GM19023 (cell line): ENCODE measurements around the gene TMEM178A.
"Not testable (repeated sequence)": the region's sequence is repeated elsewhere in the genome, so short reads cannot be mapped to it uniquely, and the experiment has no call there.

Experiments
- ATAC-seq: cut with Tn5 transposase; IDR thresholded peaks from one replicate; pipeline ENCODE4 v1.9.1; 2021; ENCODE audit warnings: mild to moderate bottlenecking, moderate library complexity; ENCODE audit not compliant: unreplicated experiment

Gene TMEM178A

DNA sequence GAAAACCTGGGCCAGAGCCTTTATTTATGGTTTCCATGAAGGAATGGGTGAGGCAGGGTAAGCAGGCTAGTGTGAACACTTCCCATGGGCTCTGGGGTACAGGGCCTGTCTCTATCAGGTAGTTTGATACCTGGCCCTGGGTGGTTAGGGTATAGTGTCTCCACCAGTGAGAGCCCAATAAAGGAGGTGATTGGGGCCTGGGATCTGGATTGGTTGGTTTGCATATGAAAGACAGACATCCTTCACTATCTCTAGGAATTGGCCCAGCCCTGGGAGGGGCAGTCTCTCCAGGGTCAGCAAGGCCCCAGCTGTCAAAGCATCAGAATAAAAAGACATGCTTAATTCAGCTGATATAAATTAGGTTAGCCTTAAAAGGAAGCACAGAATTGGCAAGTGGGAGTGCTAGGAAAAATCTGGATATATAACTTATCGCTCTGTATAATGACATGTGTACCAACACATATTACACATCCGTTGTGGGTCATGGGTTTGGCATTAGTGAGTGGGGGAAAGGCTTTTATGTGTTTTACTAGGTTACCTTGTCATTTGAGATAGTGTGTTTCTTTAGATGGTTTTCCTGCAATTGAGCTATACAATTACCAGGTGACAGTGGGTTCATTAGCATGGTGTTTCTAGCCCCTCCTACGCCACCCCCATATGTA is 18.5 kb upstream of the TMEM178A start:
- ATAC-seq: no peak

- ATAC-seq: no peak
Measured at GRCh38 chr2:39648580-39648979, 17.1 kb upstream of the TMEM178A start.

GRCh38 chr2:39649511-39649910 is 16.2 kb upstream of the TMEM178A start:
- no peak for ATAC-seq

DNA sequence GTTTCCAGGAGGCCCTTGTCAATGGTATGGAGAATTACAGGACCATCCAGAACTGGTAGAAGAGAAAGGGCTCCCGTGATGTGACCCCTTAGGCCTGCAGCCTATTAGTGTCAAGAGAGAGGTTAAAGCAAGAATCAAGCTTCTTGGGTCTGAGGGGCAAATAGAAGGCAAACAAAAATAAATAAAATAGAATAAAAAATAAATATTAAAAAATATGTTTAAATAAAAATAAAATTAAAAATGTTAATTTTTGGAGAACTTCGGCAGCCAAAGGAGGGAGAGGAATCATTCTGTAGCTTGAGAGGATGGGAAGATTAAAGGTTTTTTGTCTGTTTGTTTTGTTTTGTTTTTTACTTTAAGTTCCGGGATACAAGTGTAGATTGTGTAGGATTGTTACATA is 15.2 kb upstream of the TMEM178A start:
- no peak for ATAC-seq

GRCh38 chr2:39656215-39656614 is 9.5 kb upstream of the TMEM178A start:
- not testable (repeated sequence) for ATAC-seq

DNA sequence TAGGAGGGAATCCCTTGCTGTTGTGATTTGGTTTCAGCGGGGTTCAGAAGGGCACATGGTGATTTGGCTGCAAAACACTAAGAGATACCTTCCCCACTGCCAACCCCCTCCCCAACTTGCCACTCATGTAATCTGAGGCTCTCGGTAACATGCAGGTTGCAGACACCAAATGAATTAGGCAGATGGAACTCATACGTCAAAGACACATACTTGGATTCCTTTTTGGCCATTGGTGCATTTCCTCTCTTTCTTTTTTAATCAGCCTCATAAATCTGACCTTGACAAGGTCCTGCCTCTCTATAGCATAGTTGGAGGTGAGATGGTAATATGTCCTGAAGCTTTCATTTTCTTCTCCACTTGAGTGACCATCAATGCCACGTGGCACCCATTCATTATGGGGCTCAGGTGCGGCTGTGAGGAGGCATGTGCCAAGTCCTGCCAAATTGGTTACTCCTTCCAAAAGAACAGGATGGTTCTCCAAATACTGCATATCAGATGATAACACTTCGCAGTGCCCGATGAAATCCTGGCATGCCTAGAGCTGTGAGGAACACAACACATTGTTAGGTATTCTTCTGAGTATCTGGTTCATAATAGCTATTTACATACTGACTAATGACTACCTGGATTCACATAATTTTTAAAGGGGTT is 8.3 kb upstream of the TMEM178A start:
- ATAC-seq: no peak

- ATAC-seq: no peak
Measured at GRCh38 chr2:39658371-39658770, 7.3 kb upstream of the TMEM178A start.

- ATAC-seq: no peak
Measured at GRCh38 chr2:39659765-39660611, 5.7 kb upstream of the TMEM178A start.

DNA sequence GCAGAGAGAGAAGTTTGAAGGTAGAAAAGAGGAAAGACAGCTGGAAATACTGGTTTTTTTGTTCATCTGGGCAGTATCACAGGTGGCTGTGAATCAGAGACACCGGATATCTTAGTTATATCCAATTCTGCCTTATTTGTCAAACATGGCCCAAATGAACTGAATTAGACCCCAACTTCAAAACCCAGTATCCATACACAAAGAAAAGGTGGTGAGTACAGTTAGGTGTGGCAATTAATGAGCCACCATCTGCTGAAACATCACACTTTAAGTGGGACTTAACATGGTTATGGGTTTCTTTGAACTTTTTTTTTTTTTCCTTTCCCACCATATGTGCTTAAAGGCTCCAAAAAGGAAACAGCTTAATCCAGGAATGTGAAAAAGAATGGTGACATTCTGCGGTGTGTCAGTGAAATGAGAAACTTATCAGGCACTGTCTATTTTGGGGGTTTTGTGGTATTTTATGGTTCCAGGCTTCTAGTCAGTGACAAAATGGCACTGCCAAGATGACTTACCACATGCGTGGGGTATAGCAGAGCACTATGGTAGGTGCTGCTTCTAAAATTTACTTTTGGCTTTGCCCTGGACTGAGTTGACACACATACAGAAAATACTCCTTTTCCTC is 5.0 kb upstream of the TMEM178A start:
- no peak for ATAC-seq

DNA sequence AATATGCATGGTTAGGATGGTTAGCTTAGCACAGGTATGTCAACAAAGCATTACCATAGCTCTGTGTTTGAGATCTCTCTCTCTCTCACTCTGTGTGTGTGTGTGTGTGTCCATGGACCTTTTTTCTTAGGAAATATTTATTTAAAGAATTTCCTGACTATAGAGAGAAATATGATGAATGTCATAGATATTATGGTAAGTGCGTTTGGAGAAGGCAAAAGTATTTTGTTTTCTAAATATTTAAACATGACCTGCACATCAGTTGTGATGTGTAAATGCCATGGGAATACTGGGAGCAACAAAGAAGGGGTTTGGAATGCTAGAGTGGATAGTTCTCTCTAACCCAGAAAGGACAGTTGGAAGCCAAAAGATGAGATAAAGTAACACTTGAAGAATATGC is 3.9 kb upstream of the TMEM178A start:
- ATAC-seq: no peak

DNA sequence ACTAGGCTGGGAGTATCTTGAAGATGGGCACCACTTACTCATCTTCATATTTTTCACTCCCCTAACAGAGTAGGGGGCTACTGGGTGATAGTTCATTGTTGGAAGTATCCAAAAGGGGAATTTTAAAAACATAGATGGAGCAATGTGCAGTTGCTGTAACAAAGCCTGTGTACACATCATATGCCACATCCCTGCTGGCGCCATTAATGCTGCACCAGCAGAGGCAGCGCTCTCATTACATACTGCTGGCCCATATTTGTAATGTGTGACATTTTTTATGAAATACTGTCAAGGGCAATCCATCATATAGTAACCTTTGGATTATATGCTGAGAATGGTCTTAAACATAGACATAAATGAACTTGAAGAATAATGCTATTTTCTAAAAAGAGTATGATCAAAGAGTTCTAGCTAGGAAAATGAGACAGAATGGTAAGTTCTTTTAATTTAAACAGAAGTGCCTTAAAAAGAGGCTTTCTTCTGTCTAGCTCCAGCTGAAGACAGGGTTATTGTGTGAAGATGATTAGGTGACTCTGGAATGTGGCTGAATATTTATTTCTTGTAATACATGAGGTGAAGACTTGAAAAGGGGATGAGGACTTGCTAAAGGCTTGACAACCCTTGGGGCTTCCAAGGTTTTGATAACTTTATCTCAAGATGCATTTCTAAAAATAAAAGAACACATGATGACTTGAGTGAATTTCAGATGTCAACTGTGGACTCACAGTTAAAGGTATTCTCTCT is 2.4 kb upstream of the TMEM178A start:
- ATAC-seq: no peak

DNA sequence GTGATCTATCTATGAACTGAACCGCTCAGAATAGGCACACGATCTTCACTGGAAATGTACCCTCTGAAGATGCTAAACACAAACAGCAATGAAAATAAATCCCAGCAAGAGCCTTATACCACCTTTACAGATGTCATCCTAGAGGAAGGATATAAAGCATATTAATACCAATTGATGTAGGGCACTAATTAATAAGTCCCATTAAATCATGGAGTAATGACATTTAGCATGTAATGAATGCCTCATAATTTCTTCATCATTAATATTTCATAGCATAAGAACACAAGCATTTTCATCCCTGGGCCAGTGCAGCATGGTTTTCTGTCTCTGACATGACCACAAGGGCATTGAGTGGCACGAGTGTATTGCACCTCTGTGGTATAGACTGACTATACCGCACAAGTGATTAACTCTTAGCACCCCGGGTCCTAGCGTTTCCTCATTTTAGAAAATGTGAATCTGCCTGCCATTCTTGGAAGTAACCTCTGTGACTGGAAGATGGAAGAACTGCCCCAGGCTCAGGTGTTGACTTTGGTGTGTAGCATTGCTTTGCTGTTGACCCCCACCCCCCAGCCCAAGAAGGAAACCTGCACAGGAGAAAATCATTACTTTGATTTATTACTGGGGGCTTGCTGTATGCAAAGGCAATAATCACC is 1.4 kb upstream of the TMEM178A start:
- no peak for ATAC-seq

- no peak for ATAC-seq
Measured at GRCh38 chr2:39664888-39665591, 677 bp upstream of the TMEM178A start.

- no peak for ATAC-seq
Measured at GRCh38 chr2:39666491-39667101, 879 bp downstream of the TMEM178A start.

DNA sequence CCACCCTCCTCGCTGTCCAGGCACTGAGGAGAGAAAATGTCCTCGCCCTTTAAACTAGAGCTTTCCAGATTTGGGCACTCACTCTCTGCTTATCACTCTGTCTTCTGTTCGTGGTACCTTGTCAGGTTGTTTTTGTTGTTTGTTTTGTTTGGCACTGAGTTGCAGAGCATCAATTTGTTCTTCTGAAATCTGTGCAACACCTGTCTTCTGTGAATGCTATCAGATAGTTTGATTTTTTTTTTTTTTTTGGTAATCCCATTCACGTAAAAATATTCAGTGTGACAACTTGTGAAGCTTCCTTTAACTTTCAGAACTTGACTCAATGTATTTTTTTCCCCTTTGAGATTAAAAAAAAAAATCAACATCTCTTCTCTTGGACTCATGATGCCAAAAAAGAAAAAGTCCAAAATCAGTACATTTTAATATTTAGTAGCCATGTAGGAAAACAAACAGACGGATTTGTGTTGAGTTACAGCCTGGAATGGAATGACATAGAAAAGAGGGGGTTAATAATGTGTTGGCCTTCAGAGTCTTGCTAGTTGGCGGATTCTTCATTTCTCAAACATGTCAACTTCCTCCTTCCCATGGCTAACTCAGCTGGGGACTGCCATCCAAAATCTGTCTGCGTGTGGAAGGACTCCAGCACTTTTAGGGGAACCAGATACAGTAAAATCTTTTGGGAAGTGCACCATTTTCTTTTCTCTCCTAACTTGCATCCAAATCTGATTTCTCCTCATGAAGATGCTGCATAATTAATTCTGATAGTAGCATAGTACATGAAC is 1.6 kb downstream of the TMEM178A start:
- no peak for ATAC-seq

DNA sequence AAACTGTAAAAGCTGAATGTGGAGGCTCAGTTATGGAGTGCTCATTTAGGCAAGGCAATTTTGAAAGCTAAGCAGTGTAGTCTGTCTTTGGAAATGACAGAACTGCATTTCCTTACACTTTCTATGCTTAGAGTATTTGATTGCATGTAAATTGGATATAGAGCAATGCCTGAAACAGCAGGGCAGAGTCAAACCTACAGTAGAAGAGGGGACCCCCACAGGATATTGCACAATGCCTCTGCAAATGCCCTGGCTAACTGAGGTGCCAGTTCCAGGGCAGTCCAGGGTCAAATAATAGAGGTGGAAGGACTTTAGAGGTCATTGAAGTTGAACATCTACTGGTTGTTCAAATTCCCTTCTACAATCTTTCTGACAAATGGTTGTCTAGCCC is 2.2 kb downstream of the TMEM178A start:
- no peak for ATAC-seq

DNA sequence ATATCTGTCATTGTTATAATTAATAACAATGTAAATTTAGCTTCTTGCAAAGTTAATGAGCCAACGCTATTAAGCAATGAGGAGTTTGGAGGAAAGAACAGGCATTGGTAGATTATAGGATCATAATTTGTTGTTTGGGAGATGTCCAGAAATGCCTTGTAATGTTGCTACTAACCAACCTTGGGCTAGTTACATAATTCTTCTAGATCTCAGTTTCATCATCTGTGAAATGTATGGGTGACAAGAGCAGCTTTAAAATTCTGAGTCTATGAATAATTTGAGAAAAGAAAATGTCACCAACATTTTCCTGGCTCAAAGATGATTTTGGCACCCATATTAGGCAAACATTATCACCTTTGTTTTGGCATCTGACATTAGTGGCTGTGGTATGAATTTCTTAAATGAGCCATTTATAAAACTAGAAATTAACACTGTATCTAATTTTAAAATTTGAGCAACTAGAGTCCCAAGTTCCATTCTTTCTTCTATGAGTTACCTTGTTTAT is 2.9 kb downstream of the TMEM178A start:
- ATAC-seq: no peak

- no peak for ATAC-seq
Measured at GRCh38 chr2:39671604-39672003, 5.9 kb downstream of the TMEM178A start.
